RWPE2 (cell line): ENCODE measurements around the gene C11orf98.

ENCODE experiments used
- ATAC-seq: fragments of 200-7000 bp; cut with Tn5 transposase; 3 replicates; pipeline ENCODE4 v1.9.1; 2021; ENCODE audit warnings: low read depth
- DNase-seq: peaks from one replicate; pipeline ENCODE4 v3.0.0-alpha.2; 2020; ENCODE audit warnings: low spot score
- H3K27ac ChIP-seq: fragments of 450-650 bp; 2 replicates; pipeline ENCODE4 v1.5.1; 2017; ENCODE audit warnings: mild to moderate bottlenecking; ENCODE audit not compliant: poor library complexity, severe bottlenecking
- H3K27me3 ChIP-seq: fragments of 250-450 bp; sonication (Bioruptor Pico); 2 replicates; pipeline ENCODE4 v1.5.1; 2021; ENCODE audit warnings: mild to moderate bottlenecking, moderate library complexity; ENCODE audit not compliant: insufficient read depth, poor library complexity, severe bottlenecking
- H3K36me3 ChIP-seq: fragments of 250-450 bp; sonication (Bioruptor Pico); 2 replicates; pipeline ENCODE4 v1.5.1; 2020; ENCODE audit warnings: low read depth, mild to moderate bottlenecking, moderate library complexity
- H3K4me1 ChIP-seq: fragments of 250-450 bp; sonication (Bioruptor Pico); 2 replicates; pipeline ENCODE4 v1.5.1; 2021; ENCODE audit warnings: mild to moderate bottlenecking, moderate library complexity; ENCODE audit not compliant: insufficient read depth, poor library complexity, severe bottlenecking
- H3K4me3 ChIP-seq: fragments of 250-450 bp; sonication (Bioruptor Pico); 2 replicates; pipeline ENCODE4 v1.5.1; 2021; ENCODE audit warnings: mild to moderate bottlenecking, moderate library complexity; ENCODE audit not compliant: severe bottlenecking
- H3K9me3 ChIP-seq: fragments of 250-450 bp; sonication (Bioruptor Pico); 2 replicates; pipeline ENCODE4 v1.5.1; 2021; ENCODE audit warnings: mild to moderate bottlenecking, moderate library complexity; ENCODE audit not compliant: severe bottlenecking
- CTCF ChIP-seq: fragments of 450-650 bp; IDR thresholded peaks from one replicate; pipeline ENCODE4 v1.5.1; 2017; ENCODE audit warnings: mild to moderate bottlenecking, moderate library complexity; ENCODE audit not compliant: poor library complexity, severe bottlenecking

C11orf98 gene

GRCh38 chr11:62709247-62710000 lies 44.4 kb upstream of the C11orf98 start:
- peak; percentile 94 for DNase-seq
- no peak for TF ChIP-seq CTCF

GRCh38 chr11:62708793-62709192 lies 43.8 kb upstream of the C11orf98 start:
- Histone ChIP-seq H3K36me3 (peaks cover 37% of the 10 kb centered on the region), H3K27ac (peak overlapping the region; percentile 81), H3K27me3 (no peaks in the 10 kb centered on the region), H3K9me3 (no peaks in the 10 kb centered on the region), H3K4me1 (peaks cover 2% of the 10 kb centered on the region), H3K4me3 (peak overlapping the region; percentile 41)
- no peak for TF ChIP-seq CTCF
- DNase-seq: peak; percentile 67
- ATAC-seq: peak; percentile 38

More at GRCh38 chr11:62709247-62710000, 44.4 kb upstream of the C11orf98 start:
- no peaks in the 10 kb centered on the region for H3K9me3 ChIP-seq
- H3K36me3 ChIP-seq: peaks cover 40% of the 10 kb centered on the region
- peak; percentile 73 for ATAC-seq
- H3K4me1 ChIP-seq: peaks cover 2% of the 10 kb centered on the region
- no peaks in the 10 kb centered on the region for H3K27me3 ChIP-seq
- H3K4me3 ChIP-seq: peak overlapping the region; percentile 41
- H3K27ac ChIP-seq: peak overlapping the region; percentile 81

- Histone ChIP-seq H3K36me3 (peaks cover 33% of the 10 kb centered on the region), H3K9me3 (no peaks in the 10 kb centered on the region), H3K4me3 (peak overlapping the region; percentile 41), H3K27me3 (no peaks in the 10 kb centered on the region), H3K4me1 (peaks cover 2% of the 10 kb centered on the region), H3K27ac (peak overlapping the region; percentile 81)
- DNase-seq (no peak), ATAC-seq (no peak)
- TF ChIP-seq CTCF: no peak
These were observed 43.4 kb upstream of the C11orf98 start for GRCh38 chr11:62708392-62708791.

GRCh38 chr11:62707277-62707861 lies 42.4 kb upstream of the C11orf98 start, which contains the start of the genes BSCL2 and GNG3:
TSS of gene BSCL2 (minus strand) at chr11:62707424. CDS start at chr11:62707195, 229 bp downstream.
TSS of gene GNG3 (plus strand) at chr11:62707676. CDS start at chr11:62708296, 620 bp downstream.
- ATAC-seq (no peak), DNase-seq (no peak)
- H3K36me3 ChIP-seq: peaks cover 24% of the 10 kb centered on the region
- peaks cover 2% of the 10 kb centered on the region for H3K4me1 ChIP-seq
- TF ChIP-seq CTCF: no peak
- peak within 1 kb of the TSS; percentile 81 for H3K27ac ChIP-seq
- peak within 1 kb of the TSS; percentile 63 for H3K4me3 ChIP-seq
- H3K9me3 ChIP-seq: no peaks in the 10 kb centered on the region
- H3K27me3 ChIP-seq: no peaks in the 10 kb centered on the region
